H9 (cell line): Measurements from ENCODE around the gene HMGA1. TPM values are rescaled to one million over a fixed set of nuclear protein-coding genes. Genes with fewer than 3 reads are reported as not detected.
"Not testable (repeated sequence)": the region's sequence is repeated elsewhere in the genome, so short reads cannot be mapped to it uniquely, and the experiment has no call there.

Experiments
- DNase-seq: peaks from one replicate; pipeline ENCODE4 v3.0.0-alpha.2; 2017
- H2AFZ ChIP-seq: one replicate; pipeline ENCODE4 v1.6.1; 2013; ENCODE audit warnings: mild to moderate bottlenecking, low read length, control low read depth, moderate library complexity
- H2AK5ac ChIP-seq: 2 replicates; pipeline ENCODE4 v1.6.1; 2013; ENCODE audit warnings: low read length, control low read depth, mixed read lengths; ENCODE audit not compliant: insufficient read length
- H2BK120ac ChIP-seq: one replicate; pipeline ENCODE4 v1.6.1; 2013; ENCODE audit warnings: low read depth, mild to moderate bottlenecking, low read length, control low read depth, inconsistent platforms; ENCODE audit not compliant: poor library complexity, severe bottlenecking
- H2BK12ac ChIP-seq: 2 replicates; pipeline ENCODE4 v1.6.1; 2013; ENCODE audit warnings: low read length, control low read depth, mixed read lengths, low read depth; ENCODE audit not compliant: insufficient read length
- H2BK15ac ChIP-seq: 2 replicates; pipeline ENCODE4 v1.6.1; 2013; ENCODE audit warnings: low read depth, low read length, control low read depth
- H2BK20ac ChIP-seq: one replicate; pipeline ENCODE4 v1.6.1; 2013; ENCODE audit warnings: low read depth, mild to moderate bottlenecking, low read length, control low read depth, inconsistent platforms; ENCODE audit not compliant: poor library complexity, severe bottlenecking
- H2BK5ac ChIP-seq: 2 replicates; pipeline ENCODE4 v1.6.1; 2013; ENCODE audit warnings: low read length, control low read depth, mixed read lengths; ENCODE audit not compliant: insufficient read length
- H3K14ac ChIP-seq: 2 replicates; pipeline ENCODE4 v1.6.1; 2013; ENCODE audit warnings: low read length, control low read depth; ENCODE audit not compliant: insufficient read depth
- H3K18ac ChIP-seq: 2 replicates; pipeline ENCODE4 v1.6.1; 2013; ENCODE audit warnings: low read depth, mild to moderate bottlenecking, mixed read lengths, low read length, control low read depth; ENCODE audit not compliant: insufficient read length
- H3K23ac ChIP-seq: 2 replicates; pipeline ENCODE4 v1.6.1; 2013; ENCODE audit warnings: low read length, control low read depth, mixed read lengths, low read depth; ENCODE audit not compliant: insufficient read length
- H3K23me2 ChIP-seq: 2 replicates; pipeline ENCODE4 v1.6.1; 2013; ENCODE audit warnings: low read depth, mild to moderate bottlenecking, mixed read lengths, low read length, control low read depth; ENCODE audit not compliant: insufficient read length, poor library complexity, severe bottlenecking
- H3K27ac ChIP-seq: 2 replicates; pipeline ENCODE4 v1.5.1; 2013; ENCODE audit warnings: low read length, control low read depth, mixed read lengths, low read depth; ENCODE audit not compliant: insufficient read length
- H3K27me3 ChIP-seq: 2 replicates; pipeline ENCODE4 v1.6.1; 2013; ENCODE audit warnings: low read length, control low read depth, inconsistent platforms; ENCODE audit not compliant: insufficient read depth
- H3K4ac ChIP-seq: 2 replicates; pipeline ENCODE4 v1.6.1; 2013; ENCODE audit warnings: low read depth, mild to moderate bottlenecking, control low read depth, inconsistent platforms, low read length, moderate library complexity
- H3K4me1 ChIP-seq: 2 replicates; pipeline ENCODE4 v1.6.1; 2013; ENCODE audit warnings: low read length, control low read depth, inconsistent platforms; ENCODE audit not compliant: insufficient read depth
- H3K4me2 ChIP-seq: 2 replicates; pipeline ENCODE4 v1.6.1; 2013; ENCODE audit warnings: low read length, control low read depth, mixed read lengths; ENCODE audit not compliant: insufficient read length, insufficient read depth
- H3K56ac ChIP-seq: 2 replicates; pipeline ENCODE4 v1.6.1; 2013; ENCODE audit warnings: low read depth, mild to moderate bottlenecking, mixed read lengths, low read length, control low read depth; ENCODE audit not compliant: insufficient read length
- H3K79me1 ChIP-seq: 2 replicates; pipeline ENCODE4 v1.6.1; 2013; ENCODE audit warnings: low read depth, mild to moderate bottlenecking, moderate library complexity, low read length, control low read depth, inconsistent platforms; ENCODE audit not compliant: insufficient read depth, poor library complexity, severe bottlenecking
- H3K79me2 ChIP-seq: 2 replicates; pipeline ENCODE4 v1.6.1; 2013; ENCODE audit warnings: low read length, control low read depth, inconsistent platforms; ENCODE audit not compliant: insufficient read depth
- H3K9ac ChIP-seq: 2 replicates; pipeline ENCODE4 v1.6.1; 2013; ENCODE audit warnings: low read length, control low read depth, mixed read lengths; ENCODE audit not compliant: insufficient read length; ENCODE audit errors: extremely low read depth
- H3K9me3 ChIP-seq: one replicate; pipeline ENCODE4 v1.6.1; 2013; ENCODE audit warnings: low read depth, low read length, inconsistent platforms; ENCODE audit not compliant: control insufficient read depth
- H3T11ph ChIP-seq: one replicate; pipeline ENCODE4 v1.6.1; 2013; ENCODE audit warnings: mild to moderate bottlenecking, low read length, control low read depth, inconsistent platforms
- H4K20me1 ChIP-seq: one replicate; pipeline ENCODE4 v1.6.1; 2013; ENCODE audit not compliant: control insufficient read depth, insufficient read length, insufficient read depth
- H4K5ac ChIP-seq: 2 replicates; pipeline ENCODE4 v1.6.1; 2013; ENCODE audit warnings: low read depth, mild to moderate bottlenecking, mixed read lengths, low read length, control low read depth; ENCODE audit not compliant: insufficient read length
- H4K8ac ChIP-seq: replicated peaks from 2 replicates; pipeline ENCODE4 v1.6.1; 2013; ENCODE audit warnings: low read length, control low read depth, mixed read lengths, low read depth; ENCODE audit not compliant: insufficient read length
- H4K91ac ChIP-seq: 2 replicates; pipeline ENCODE4 v1.6.1; 2013; ENCODE audit warnings: low read depth, mild to moderate bottlenecking, moderate library complexity, mixed read lengths, low read length, control low read depth; ENCODE audit not compliant: insufficient read length
- H3K27ac Mint-ChIP-seq, 3 experiments: 2 replicates in 2 of 3; 3 replicates in 1 of 3; pipeline ENCODE4 v1.8.0; 2020 to 2021; ENCODE audit warnings: mixed read lengths in 3 of 3, mild to moderate bottlenecking in 1 of 3, moderate library complexity in 1 of 3
- H3K27me3 Mint-ChIP-seq: 2 replicates; pipeline ENCODE4 v1.8.0; 2021; ENCODE audit warnings: low read depth, mild to moderate bottlenecking, moderate library complexity, mixed read lengths
- H3K36me3 Mint-ChIP-seq, 3 experiments: 2 replicates in 2 of 3; 3 replicates in 1 of 3; pipeline ENCODE4 v1.8.0; 2020 to 2021; ENCODE audit warnings: low read depth in 3 of 3, mixed read lengths in 3 of 3; ENCODE audit not compliant: insufficient read depth in 1 of 3
- H3K4me1 Mint-ChIP-seq, 2 experiments: 2 replicates each; pipeline ENCODE4 v1.8.0; 2020; ENCODE audit warnings: mixed read lengths in 2 of 2
- H3K4me3 Mint-ChIP-seq, 2 experiments: 2 replicates in 1 of 2; 3 replicates in 1 of 2; pipeline ENCODE4 v1.8.0; 2020 to 2021; ENCODE audit warnings: mild to moderate bottlenecking in 2 of 2, mixed read lengths in 2 of 2, moderate library complexity in 1 of 2
- H3K9me3 Mint-ChIP-seq, 2 experiments: 2 replicates in 1 of 2; 3 replicates in 1 of 2; pipeline ENCODE4 v1.8.0; 2020; ENCODE audit warnings: mild to moderate bottlenecking in 2 of 2, mixed read lengths in 2 of 2, moderate library complexity in 1 of 2
- WGBS: extraction: QIAGEN DNeasy Blood & Tissue Kit; methylation state at CpG from one replicate; pipeline ENCODE4 v1.1.7; 2013; ENCODE audit warnings: missing lambda C conversion rate, low lambda C conversion rate, mixed read lengths; ENCODE audit not compliant: insufficient read length; ENCODE audit errors: extremely low coverage; 5-methylcytosine and 5-hydroxymethylcytosine counted together
- total RNA-seq: library from RNA; stranded (reverse); gene quantifications from 2 replicates; pipeline ENCODE4 v1.2.1, GENCODE V29; 2021

HMGA1 gene
- total RNA-seq, 1 experiment from 2014 or later = 2,116 TPM

DNA sequence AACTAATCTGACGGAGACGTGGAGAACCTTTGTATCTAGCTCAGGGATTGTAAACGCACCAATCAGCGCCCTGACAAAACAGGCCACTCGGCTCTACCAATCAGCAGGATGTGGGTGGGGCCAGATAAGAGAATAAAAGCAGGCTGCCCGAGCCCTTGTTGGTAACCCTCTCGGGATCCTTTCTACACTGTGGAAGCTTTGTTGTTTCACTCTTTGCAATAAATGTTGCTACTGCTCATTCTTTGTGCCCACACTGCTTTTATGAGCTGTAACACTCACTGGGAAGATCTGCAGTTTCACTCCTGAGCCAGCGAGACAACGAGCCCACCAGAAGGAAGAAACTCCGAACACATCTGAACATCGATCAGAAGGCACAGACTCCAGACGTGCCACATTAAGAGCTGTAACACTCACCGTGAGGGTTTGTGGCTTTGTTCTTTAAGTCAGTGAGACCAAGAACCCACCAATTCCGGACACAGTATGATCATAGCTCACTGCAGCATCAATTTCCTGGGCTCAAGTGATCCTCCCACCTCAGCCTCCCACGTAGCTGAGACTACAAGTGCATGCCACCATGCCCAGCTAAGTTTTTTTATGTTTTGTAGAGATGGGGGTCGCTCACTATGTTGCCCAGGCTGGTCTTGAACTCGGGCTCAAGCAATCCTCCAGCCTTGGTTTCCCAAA, 33.1 kb downstream of the HMGA1 start:
- not testable (repeated sequence) for H3K9ac ChIP-seq, H4K91ac ChIP-seq, H3K23me2 ChIP-seq, H3K4ac ChIP-seq, H3K4me3 Mint-ChIP-seq, H4K5ac ChIP-seq, H3T11ph ChIP-seq, H3K14ac ChIP-seq, H3K9me3 Mint-ChIP-seq, H3K36me3 Mint-ChIP-seq, H2BK12ac ChIP-seq, H2BK120ac ChIP-seq, H3K23ac ChIP-seq, H3K27me3 Mint-ChIP-seq, H2AK5ac ChIP-seq, H3K9me3 ChIP-seq, H3K56ac ChIP-seq, H2BK20ac ChIP-seq, H3K27me3 ChIP-seq, H3K4me2 ChIP-seq, H4K20me1 ChIP-seq, H2AFZ ChIP-seq, H3K4me1 Mint-ChIP-seq, DNase-seq, H3K4me1 ChIP-seq, H3K18ac ChIP-seq, H3K79me2 ChIP-seq, H3K79me1 ChIP-seq, H2BK15ac ChIP-seq, H4K8ac ChIP-seq, H2BK5ac ChIP-seq, H3K27ac ChIP-seq
- WGBS = no CpG with 5 or more reads among the region's 17 CpGs
- peak overlapping the region in 2 of 3 experiments; percentile 50 to 86; a peak in 2 of 7 replicates for H3K27ac Mint-ChIP-seq
